ENCODE data around the gene SSB.
"Not testable (repeated sequence)": the region's sequence is repeated elsewhere in the genome, so short reads cannot be mapped to it uniquely, and the experiment has no call there.

SSB gene

DNA sequence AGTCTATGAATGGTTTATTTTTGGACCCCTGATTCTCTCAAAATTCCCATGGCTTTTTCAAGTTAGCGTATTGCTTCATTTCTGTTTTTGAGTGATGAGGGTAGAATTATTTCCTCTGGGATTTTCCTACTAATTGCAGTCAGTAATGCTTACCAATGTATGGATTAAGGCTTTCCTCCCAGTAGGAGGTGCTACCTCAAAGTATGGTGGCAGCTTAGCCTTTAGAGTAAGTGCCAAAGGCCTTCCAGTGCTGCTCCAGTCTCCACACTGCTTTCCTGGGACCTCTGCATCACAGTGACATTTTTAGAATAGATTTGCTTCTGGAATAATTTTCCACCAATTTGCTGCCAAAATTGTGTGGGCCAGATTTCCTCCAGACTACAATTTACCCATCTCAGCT is 16.2 kb upstream of the SSB start:
- no peak for DNase-seq

DNA sequence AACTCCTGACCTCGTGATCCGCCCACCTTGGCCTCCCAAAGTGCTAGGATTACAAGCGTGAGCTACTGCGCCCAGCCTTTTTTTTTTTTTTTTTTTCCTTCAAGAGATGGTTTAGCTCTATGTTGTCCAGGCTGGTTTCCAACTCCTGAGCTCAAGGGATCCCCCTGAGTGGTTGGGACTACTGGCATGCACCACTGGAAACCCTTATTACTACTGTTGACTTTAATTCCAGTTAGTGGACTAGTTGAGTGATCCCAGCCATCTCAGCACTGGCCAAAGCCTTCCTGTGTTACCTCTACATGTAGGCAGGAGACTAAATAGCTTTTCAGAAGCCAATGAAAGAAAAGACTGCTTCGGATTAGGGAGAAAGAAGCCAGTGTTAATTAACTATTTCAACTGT is 8.1 kb upstream of the SSB start:
- DNase-seq, result no peak

DNA sequence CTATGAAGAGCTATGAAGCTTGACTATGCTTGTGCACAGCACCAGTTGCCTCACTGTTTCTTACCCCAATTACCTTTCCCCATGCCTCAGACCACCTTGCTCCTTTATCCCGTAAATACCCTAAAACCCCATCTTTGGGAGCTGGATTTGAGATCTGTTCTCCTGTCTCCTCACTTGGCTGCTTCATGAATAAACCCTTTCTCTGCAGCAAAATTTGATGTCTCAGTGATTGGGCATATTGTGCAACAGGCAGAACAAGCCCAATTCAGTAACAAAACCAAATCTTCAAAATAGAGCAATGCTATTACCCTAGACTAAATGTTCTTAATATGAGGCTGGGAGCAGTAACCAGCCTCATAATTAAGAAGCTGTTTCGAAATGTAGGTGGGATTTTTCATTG is 3.5 kb upstream of the SSB start:
- DNase-seq, result no peak

GRCh38 chr2:169796441-169796840 is 2.2 kb upstream of the SSB start:
- no peak for DNase-seq

GRCh38 chr2:169797601-169798000 is 1.1 kb upstream of the SSB start:
- no peak for DNase-seq

GRCh38 chr2:169798397-169798717 is 314 bp upstream of the SSB start:
- DNase-seq, result no peak

DNA sequence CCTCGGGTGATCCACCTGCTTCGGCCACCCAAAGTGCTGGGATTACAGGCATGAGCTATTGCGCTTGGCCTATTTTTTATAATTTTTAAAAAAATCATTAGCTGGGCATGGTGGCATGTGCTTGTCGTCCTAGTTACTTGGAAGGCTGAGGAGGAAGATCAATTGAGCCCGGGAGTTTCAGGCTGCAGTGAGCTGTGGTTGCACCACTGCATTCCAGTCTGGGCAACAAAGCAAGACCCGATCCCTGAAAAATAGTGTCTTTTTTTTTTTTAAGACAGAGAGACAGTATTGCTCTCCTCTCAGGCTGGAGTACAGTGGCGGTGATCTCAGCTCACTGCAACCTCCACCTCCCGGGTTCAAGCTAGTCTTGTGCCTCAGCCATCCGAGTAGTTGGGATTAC is 4.8 kb downstream of the SSB start:
- DNase-seq, result no peak

DNA sequence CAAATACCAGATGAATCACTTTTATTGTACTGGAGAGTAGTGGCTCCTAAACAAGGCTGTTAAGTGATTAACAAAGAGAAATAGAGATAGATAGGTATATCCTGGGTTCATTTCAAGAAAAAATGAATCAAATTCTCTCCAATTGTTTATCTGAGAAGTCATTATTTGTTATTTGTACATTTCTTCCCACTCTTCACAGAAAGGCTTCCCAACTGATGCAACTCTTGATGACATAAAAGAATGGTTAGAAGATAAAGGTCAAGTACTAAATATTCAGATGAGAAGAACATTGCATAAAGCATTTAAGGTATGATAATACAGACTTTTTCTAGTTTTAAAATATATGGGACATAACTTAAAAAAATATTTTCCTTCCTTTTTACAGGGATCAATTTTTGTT is 7.9 kb downstream of the SSB start:
- no peak for DNase-seq

- DNase-seq, result no peak
These were observed 9.6 kb downstream of the SSB start for GRCh38 chr2:169808221-169808620.

GRCh38 chr2:169815849-169816248 is 17.2 kb downstream of the SSB start:
- DNase-seq, result no peak

DNA sequence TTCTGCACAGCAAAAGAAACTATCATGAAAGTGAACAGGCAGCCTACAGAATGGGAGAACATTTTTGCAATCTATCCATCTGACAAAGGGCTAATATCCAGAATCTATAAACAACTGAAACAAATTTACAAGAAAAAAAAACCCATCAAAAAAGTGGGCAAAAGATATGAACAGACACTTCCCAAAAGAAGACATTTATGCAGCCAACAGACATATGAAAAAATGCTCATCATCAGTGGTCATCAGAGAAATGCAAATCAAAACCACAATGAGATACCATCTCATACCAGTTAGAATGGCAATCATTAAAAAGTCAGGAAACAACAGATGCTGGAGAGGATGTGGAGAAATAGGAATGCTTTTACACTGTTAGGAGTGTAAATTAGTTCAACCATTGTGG is 18.3 kb downstream of the SSB start:
- not testable (repeated sequence) for DNase-seq

- not testable (repeated sequence) for DNase-seq
These were observed 18.7 kb downstream of the SSB start for GRCh38 chr2:169817369-169817768.

GRCh38 chr2:169818241-169818640 is 19.6 kb downstream of the SSB start:
- DNase-seq, result no peak

DNA sequence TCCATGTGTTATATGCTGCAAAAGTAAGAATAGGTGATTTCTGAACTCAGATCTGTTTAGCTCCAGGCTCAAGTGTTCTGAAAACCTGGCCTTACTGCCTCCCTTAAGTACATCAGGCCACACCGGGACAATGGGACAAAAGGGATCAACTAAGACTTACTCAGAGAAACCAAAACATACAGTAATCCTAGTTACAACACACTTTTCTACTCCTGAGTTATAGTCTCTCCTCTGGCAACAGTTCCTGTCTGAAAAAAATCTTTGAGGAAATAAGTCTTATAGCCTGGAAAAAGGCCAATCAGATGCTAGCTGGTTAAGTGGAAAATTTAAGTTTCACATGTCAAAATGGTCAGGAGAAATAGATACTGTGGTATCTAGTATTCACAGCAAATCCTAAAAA is 20.4 kb downstream of the SSB start:
- DNase-seq, result no peak

DNA sequence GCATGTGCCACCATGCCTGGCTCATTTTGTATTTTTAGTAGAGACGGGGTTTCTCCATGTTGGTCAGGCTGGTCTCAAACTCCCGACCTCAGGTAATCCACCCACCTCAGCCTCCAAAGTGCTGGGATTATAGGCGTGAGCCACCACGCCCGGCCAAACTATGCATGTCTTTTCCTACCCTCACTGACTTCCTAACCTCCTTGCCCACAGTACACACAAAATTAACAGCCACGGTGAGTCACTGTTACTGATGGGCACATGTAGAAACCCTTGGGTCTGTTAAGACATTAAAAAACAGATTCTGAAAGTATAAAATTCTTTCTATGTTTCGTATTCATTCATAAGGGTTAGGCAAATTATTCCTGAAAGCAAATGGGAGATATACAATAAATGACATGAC is 21.4 kb downstream of the SSB start:
- not testable (repeated sequence) for DNase-seq

DNA sequence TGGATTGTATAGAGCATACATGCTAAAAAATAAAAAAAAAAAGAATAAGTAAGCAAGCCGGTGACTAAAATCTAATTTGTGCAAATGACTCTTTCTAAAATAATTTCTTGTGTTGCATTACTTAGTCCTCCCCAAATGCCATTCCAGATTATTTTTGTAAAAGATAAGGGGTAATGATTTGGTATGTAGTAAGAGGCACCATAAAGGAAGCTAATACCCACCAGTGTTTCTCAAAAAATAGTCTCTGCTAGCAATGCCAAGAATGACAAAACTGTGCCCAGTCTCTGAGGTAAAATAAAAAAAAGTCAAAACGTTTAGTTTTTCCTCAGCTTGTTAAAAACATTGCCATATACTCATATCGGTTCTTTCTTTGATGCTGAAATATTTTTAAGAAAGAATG is 23.4 kb downstream of the SSB start:
- DNase-seq, result no peak

- no peak for DNase-seq
These were observed 24.2 kb downstream of the SSB start for GRCh38 chr2:169822785-169823392.

- no peak for DNase-seq
These were observed 25.3 kb downstream of the SSB start for GRCh38 chr2:169823996-169824372.

GRCh38 chr2:169824373-169825333 is 26.0 kb downstream of the SSB start, which contains the start of gene METTL5:
Gene METTL5 (minus strand): TSS chr2:169824905. CDS start chr2:169824597, 308 bp downstream.
- no peak for DNase-seq

GRCh38 chr2:169827272-169828140 is 28.8 kb downstream of the SSB start, which contains the start of gene UBR3:
Gene UBR3 (plus strand): TSS chr2:169827454. CDS start chr2:169827508, 54 bp downstream.
- no peak for DNase-seq

DNA sequence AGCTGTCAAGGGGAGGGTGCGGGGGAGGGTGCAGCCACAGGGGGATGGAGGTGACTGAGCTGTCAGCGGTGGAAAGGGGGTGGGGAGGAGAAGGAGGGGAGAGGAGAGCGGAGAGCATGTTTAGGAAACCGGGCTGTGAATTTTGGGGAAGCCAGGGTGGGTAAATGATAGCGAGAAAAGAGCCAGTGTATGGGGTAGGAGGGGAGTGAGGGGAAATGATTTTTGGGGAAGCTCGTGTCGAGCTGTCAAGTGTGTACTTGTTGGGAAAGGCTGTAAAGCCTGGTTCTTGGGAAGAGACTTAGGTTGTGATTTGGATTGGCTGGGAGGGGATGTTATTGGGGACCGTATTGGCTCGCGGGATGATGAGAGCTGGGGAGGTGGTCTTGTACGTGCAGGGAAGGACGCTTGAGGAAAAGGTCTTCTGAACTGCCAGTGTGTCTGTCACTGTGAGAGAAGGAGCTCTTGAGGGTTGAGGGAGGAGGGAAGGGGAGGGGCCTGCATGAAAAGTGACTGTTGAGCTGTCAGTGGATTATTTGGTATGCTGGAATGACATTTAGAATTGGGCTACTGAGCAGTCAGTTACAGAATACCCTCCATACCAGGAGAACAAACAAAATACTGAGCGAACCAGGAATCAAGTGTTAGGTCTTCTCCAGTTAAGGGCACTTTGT is 29.6 kb downstream of the SSB start:
- no peak for DNase-seq

DNA sequence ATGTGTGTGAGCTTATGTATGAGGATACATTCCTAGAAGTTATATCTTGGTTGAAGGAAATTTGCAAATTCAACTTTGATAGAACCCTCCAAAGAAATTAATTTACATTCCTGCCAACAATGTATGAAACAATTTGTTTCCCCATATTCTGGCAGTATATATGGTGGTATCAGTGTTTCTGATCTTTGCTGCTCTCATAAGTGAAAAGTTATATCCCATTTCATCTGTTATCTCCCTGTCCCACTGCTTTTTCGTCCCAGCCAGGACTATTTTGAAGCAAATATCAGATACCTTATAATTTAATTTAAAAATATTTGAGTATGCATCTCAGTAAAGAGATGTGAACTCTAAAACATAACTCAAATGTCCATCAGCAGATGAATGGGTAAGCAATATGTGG is 35.7 kb downstream of the SSB start:
- DNase-seq, result no peak
